ENCODE measurements around the gene SERPINB3.
"Not testable (repeated sequence)": the region's sequence is repeated elsewhere in the genome, so short reads cannot be mapped to it uniquely, and the experiment has no call there.

SERPINB3 gene

GRCh38 chr18:63648241-63648640, 13.5 kb downstream of the SERPINB3 start:
- H3K4me1 ChIP-seq (ENCODE audit: control insufficient read depth in 2 of 2, insufficient read depth in 2 of 2, low read length in 2 of 2): no peaks in the 10 kb centered on the region
- H3K27me3 ChIP-seq (ENCODE audit: control insufficient read depth in 2 of 2, insufficient read depth in 2 of 2, low read length in 2 of 2): no peaks in the 10 kb centered on the region
- H3K9me3 ChIP-seq (ENCODE audit: control insufficient read depth in 2 of 2, low read length in 2 of 2): no peaks in the 10 kb centered on the region
- no peaks in the 10 kb centered on the region for H3K36me3 ChIP-seq (ENCODE audit: control insufficient read depth in 2 of 2, insufficient read depth in 2 of 2, low read length in 2 of 2)
- no peak overlapping the region for H3K9ac ChIP-seq (ENCODE audit: low read depth in 1 of 2, low read length in 2 of 2)
- no peak overlapping the region for H3K4me3 ChIP-seq (ENCODE audit: low read length in 2 of 2)
- H3K27ac ChIP-seq (ENCODE audit: low read depth in 2 of 2, low read length in 2 of 2): no peak overlapping the region

DNA sequence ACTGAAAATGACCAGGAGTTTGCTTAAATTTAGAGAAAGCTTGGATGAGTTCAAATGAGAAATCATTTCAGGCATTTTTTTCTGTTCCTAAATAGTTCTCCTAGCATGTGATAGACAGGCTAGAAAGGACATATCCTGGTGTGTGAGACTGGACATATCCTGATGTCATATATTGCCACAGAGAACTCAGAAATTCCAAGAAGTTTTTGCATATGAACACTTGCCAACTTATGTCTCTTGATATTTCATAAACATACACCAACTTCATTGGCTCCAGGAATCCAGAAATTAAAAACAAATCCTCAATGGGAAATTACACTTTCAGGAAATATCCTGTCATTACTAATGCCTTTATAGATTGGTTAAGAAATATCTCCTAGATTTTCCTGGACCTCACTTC, 14.8 kb downstream of the SERPINB3 start:
- no peaks in the 10 kb centered on the region for H3K9me3 ChIP-seq (ENCODE audit: control insufficient read depth in 2 of 2, low read length in 2 of 2)
- H3K27me3 ChIP-seq (ENCODE audit: control insufficient read depth in 2 of 2, insufficient read depth in 2 of 2, low read length in 2 of 2): no peaks in the 10 kb centered on the region
- no peaks in the 10 kb centered on the region for H3K36me3 ChIP-seq (ENCODE audit: control insufficient read depth in 2 of 2, insufficient read depth in 2 of 2, low read length in 2 of 2)
- H3K4me3 ChIP-seq (ENCODE audit: low read length in 2 of 2): no peak overlapping the region
- H3K4me1 ChIP-seq (ENCODE audit: control insufficient read depth in 2 of 2, insufficient read depth in 2 of 2, low read length in 2 of 2): no peaks in the 10 kb centered on the region
- H3K27ac ChIP-seq (ENCODE audit: low read depth in 2 of 2, low read length in 2 of 2): no peak overlapping the region
- no peak overlapping the region for H3K9ac ChIP-seq (ENCODE audit: low read depth in 1 of 2, low read length in 2 of 2)

DNA sequence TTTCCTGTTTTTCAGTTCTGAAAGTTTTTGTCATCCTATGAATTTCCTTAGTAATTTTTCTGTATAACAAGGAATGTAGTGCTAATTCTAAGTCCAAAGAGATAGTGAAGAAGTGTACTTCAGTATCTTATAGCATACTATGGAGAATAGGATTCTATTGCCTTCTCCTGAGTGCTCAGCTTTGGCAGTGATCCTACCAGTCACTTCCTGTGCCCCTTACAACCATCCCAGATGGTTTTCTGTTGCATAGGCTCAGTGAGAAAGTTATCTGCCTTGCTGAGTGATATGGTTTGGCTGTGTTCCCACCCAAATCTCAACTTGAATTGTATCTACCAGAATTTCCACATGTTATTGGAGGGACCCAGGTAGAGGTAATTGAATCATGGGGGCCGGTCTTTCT, 17.0 kb downstream of the SERPINB3 start:
- H3K4me1 ChIP-seq (ENCODE audit: control insufficient read depth in 2 of 2, insufficient read depth in 2 of 2, low read length in 2 of 2); H3K4me3 ChIP-seq (ENCODE audit: low read length in 2 of 2); H3K9ac ChIP-seq (ENCODE audit: low read depth in 1 of 2, low read length in 2 of 2); H3K36me3 ChIP-seq (ENCODE audit: control insufficient read depth in 2 of 2, insufficient read depth in 2 of 2, low read length in 2 of 2); H3K9me3 ChIP-seq (ENCODE audit: control insufficient read depth in 2 of 2, low read length in 2 of 2); H3K27ac ChIP-seq (ENCODE audit: low read depth in 2 of 2, low read length in 2 of 2); H3K27me3 ChIP-seq (ENCODE audit: control insufficient read depth in 2 of 2, insufficient read depth in 2 of 2, low read length in 2 of 2): not testable (repeated sequence)

- H3K4me1 ChIP-seq (ENCODE audit: control insufficient read depth in 2 of 2, insufficient read depth in 2 of 2, low read length in 2 of 2); H3K27ac ChIP-seq (ENCODE audit: low read depth in 2 of 2, low read length in 2 of 2); H3K36me3 ChIP-seq (ENCODE audit: control insufficient read depth in 2 of 2, insufficient read depth in 2 of 2, low read length in 2 of 2); H3K4me3 ChIP-seq (ENCODE audit: low read length in 2 of 2); H3K27me3 ChIP-seq (ENCODE audit: control insufficient read depth in 2 of 2, insufficient read depth in 2 of 2, low read length in 2 of 2); H3K9ac ChIP-seq (ENCODE audit: low read depth in 1 of 2, low read length in 2 of 2); H3K9me3 ChIP-seq (ENCODE audit: control insufficient read depth in 2 of 2, low read length in 2 of 2): not testable (repeated sequence)
These were observed 17.6 kb downstream of the SERPINB3 start, which contains the start of gene SERPINB4 for GRCh38 chr18:63644142-63644541. Gene SERPINB4, minus strand, starts transcription at chr18:63644256. Its CDS starts 679 bp downstream, at chr18:63643577.

- H3K4me3 ChIP-seq (ENCODE audit: low read length in 2 of 2); H3K27me3 ChIP-seq (ENCODE audit: control insufficient read depth in 2 of 2, insufficient read depth in 2 of 2, low read length in 2 of 2); H3K36me3 ChIP-seq (ENCODE audit: control insufficient read depth in 2 of 2, insufficient read depth in 2 of 2, low read length in 2 of 2); H3K9ac ChIP-seq (ENCODE audit: low read depth in 1 of 2, low read length in 2 of 2); H3K9me3 ChIP-seq (ENCODE audit: control insufficient read depth in 2 of 2, low read length in 2 of 2); H3K27ac ChIP-seq (ENCODE audit: low read depth in 2 of 2, low read length in 2 of 2); H3K4me1 ChIP-seq (ENCODE audit: control insufficient read depth in 2 of 2, insufficient read depth in 2 of 2, low read length in 2 of 2): not testable (repeated sequence)
These were observed 18.9 kb downstream of the SERPINB3 start for GRCh38 chr18:63642668-63643356.

- not testable (repeated sequence) for H3K27ac ChIP-seq (ENCODE audit: low read depth in 2 of 2, low read length in 2 of 2); H3K36me3 ChIP-seq (ENCODE audit: control insufficient read depth in 2 of 2, insufficient read depth in 2 of 2, low read length in 2 of 2); H3K4me1 ChIP-seq (ENCODE audit: control insufficient read depth in 2 of 2, insufficient read depth in 2 of 2, low read length in 2 of 2); H3K9ac ChIP-seq (ENCODE audit: low read depth in 1 of 2, low read length in 2 of 2); H3K27me3 ChIP-seq (ENCODE audit: control insufficient read depth in 2 of 2, insufficient read depth in 2 of 2, low read length in 2 of 2); H3K4me3 ChIP-seq (ENCODE audit: low read length in 2 of 2); H3K9me3 ChIP-seq (ENCODE audit: control insufficient read depth in 2 of 2, low read length in 2 of 2)
These were observed 20.5 kb downstream of the SERPINB3 start for GRCh38 chr18:63641157-63641680.

DNA sequence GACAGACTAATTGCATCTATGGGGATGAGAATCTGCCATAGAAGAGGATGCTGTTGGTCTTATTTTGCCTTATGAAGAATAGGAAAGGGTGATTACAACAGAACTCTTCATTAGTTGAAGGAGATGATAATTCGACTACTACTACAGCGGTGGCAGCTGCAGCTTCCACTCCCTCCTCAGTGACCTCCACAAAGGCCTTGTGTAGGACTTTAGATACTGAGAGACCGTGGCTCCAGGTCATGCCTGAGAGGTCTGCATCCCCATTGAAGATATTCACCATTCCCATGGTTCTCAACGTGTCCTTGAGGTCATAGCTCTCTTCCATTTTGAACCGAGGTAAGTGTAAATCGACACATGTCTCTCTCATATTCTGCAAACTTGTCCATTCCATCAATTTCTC, 24.0 kb downstream of the SERPINB3 start:
- H3K9ac ChIP-seq (ENCODE audit: low read depth in 1 of 2, low read length in 2 of 2): no peak overlapping the region
- H3K27ac ChIP-seq (ENCODE audit: low read depth in 2 of 2, low read length in 2 of 2): no peak overlapping the region
- no peak overlapping the region for H3K4me3 ChIP-seq (ENCODE audit: low read length in 2 of 2)
- no peaks in the 10 kb centered on the region for H3K9me3 ChIP-seq (ENCODE audit: control insufficient read depth in 2 of 2, low read length in 2 of 2)
- H3K27me3 ChIP-seq (ENCODE audit: control insufficient read depth in 2 of 2, insufficient read depth in 2 of 2, low read length in 2 of 2): no peaks in the 10 kb centered on the region
- H3K4me1 ChIP-seq (ENCODE audit: control insufficient read depth in 2 of 2, insufficient read depth in 2 of 2, low read length in 2 of 2): no peaks in the 10 kb centered on the region
- H3K36me3 ChIP-seq (ENCODE audit: control insufficient read depth in 2 of 2, insufficient read depth in 2 of 2, low read length in 2 of 2): no peaks in the 10 kb centered on the region

DNA sequence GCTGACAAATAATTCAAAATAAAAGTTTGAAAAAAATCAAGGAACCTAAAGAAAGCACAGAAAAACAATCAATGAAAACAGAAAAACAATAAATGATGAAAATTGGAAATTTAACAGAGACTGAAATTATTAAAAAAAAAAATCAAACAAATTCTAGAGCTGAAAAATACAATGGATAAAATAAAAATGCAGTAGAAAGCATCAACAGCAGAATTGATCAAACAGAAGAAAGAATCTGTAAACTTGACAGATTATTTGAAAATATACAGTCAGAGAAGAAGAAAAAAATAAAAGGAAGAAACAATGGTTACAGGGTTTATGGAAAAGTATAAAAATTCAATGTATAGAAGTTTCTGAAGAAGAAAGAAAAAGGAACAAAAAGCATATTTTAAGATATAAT, 33.9 kb downstream of the SERPINB3 start:
- Histone ChIP-seq H3K27ac (ENCODE audit: low read depth in 2 of 2, low read length in 2 of 2) (no peak overlapping the region), H3K4me3 (ENCODE audit: low read length in 2 of 2) (no peak overlapping the region), H3K9me3 (ENCODE audit: control insufficient read depth in 2 of 2, low read length in 2 of 2) (peaks cover 0 to 3% of the 10 kb centered on the region in 2 donors), H3K27me3 (ENCODE audit: control insufficient read depth in 2 of 2, insufficient read depth in 2 of 2, low read length in 2 of 2) (no peaks in the 10 kb centered on the region), H3K36me3 (ENCODE audit: control insufficient read depth in 2 of 2, insufficient read depth in 2 of 2, low read length in 2 of 2) (no peaks in the 10 kb centered on the region), H3K4me1 (ENCODE audit: control insufficient read depth in 2 of 2, insufficient read depth in 2 of 2, low read length in 2 of 2) (no peaks in the 10 kb centered on the region), H3K9ac (ENCODE audit: low read depth in 1 of 2, low read length in 2 of 2) (no peak overlapping the region)

- Histone ChIP-seq H3K9ac (ENCODE audit: low read depth in 1 of 2, low read length in 2 of 2) (no peak overlapping the region), H3K36me3 (ENCODE audit: control insufficient read depth in 2 of 2, insufficient read depth in 2 of 2, low read length in 2 of 2) (no peaks in the 10 kb centered on the region)
These were observed 35.3 kb downstream of the SERPINB3 start for GRCh38 chr18:63626431-63626830.

GRCh38 chr18:63624863-63625262, 36.8 kb downstream of the SERPINB3 start:
- Histone ChIP-seq H3K9me3 (ENCODE audit: control insufficient read depth in 2 of 2, low read length in 2 of 2) (peaks cover 0 to 3% of the 10 kb centered on the region in 2 donors), H3K9ac (ENCODE audit: low read depth in 1 of 2, low read length in 2 of 2) (no peak overlapping the region), H3K4me1 (ENCODE audit: control insufficient read depth in 2 of 2, insufficient read depth in 2 of 2, low read length in 2 of 2) (no peaks in the 10 kb centered on the region), H3K36me3 (ENCODE audit: control insufficient read depth in 2 of 2, insufficient read depth in 2 of 2, low read length in 2 of 2) (no peaks in the 10 kb centered on the region), H3K27ac (ENCODE audit: low read depth in 2 of 2, low read length in 2 of 2) (no peak overlapping the region), H3K27me3 (ENCODE audit: control insufficient read depth in 2 of 2, insufficient read depth in 2 of 2, low read length in 2 of 2) (no peaks in the 10 kb centered on the region), H3K4me3 (ENCODE audit: low read length in 2 of 2) (no peak overlapping the region)

More at GRCh38 chr18:63626431-63626830, 35.3 kb downstream of the SERPINB3 start:
- Histone ChIP-seq H3K9me3 (ENCODE audit: control insufficient read depth in 2 of 2, low read length in 2 of 2) (peaks cover 0 to 3% of the 10 kb centered on the region in 2 donors), H3K4me1 (ENCODE audit: control insufficient read depth in 2 of 2, insufficient read depth in 2 of 2, low read length in 2 of 2) (no peaks in the 10 kb centered on the region), H3K4me3 (ENCODE audit: low read length in 2 of 2) (no peak overlapping the region), H3K27ac (ENCODE audit: low read depth in 2 of 2, low read length in 2 of 2) (no peak overlapping the region), H3K27me3 (ENCODE audit: control insufficient read depth in 2 of 2, insufficient read depth in 2 of 2, low read length in 2 of 2) (no peaks in the 10 kb centered on the region)
